ENCODE measurements around the gene BARHL2.

BARHL2 gene

GRCh38 chr1:90729504-90730242 lies 12.6 kb upstream of the BARHL2 start:
- Mint-ChIP-seq H3K36me3 (ENCODE audit: insufficient read depth) (peaks cover 31% of the 10 kb centered on the region), H3K4me1 (peaks cover 39% of the 10 kb centered on the region), H3K4me3 (peak overlapping the region; percentile 77), H3K9me3 (peaks cover 5% of the 10 kb centered on the region), H3K27me3 (peaks cover 93% of the 10 kb centered on the region), H3K27ac (ENCODE audit: low read depth) (no peak overlapping the region)
- no peak for ATAC-seq (replicated peaks; ENCODE audit: extremely low read depth, poor library complexity, severe bottlenecking)
- DNase-seq (ENCODE audit: low spot score in 2 of 2) = no peak

GRCh38 chr1:90728502-90729287 lies 11.6 kb upstream of the BARHL2 start:
- Mint-ChIP-seq H3K27ac (ENCODE audit: low read depth) (no peak overlapping the region), H3K4me1 (peaks cover 48% of the 10 kb centered on the region), H3K36me3 (ENCODE audit: insufficient read depth) (peaks cover 32% of the 10 kb centered on the region), H3K9me3 (peaks cover 5% of the 10 kb centered on the region), H3K27me3 (peaks cover 100% of the 10 kb centered on the region), H3K4me3 (peak overlapping the region; percentile 50)
- DNase-seq (ENCODE audit: low spot score in 2 of 2) (no peak), ATAC-seq (replicated peaks; ENCODE audit: extremely low read depth, poor library complexity, severe bottlenecking) (no peak)

GRCh38 chr1:90727917-90728501 lies 10.9 kb upstream of the BARHL2 start:
- H3K27ac Mint-ChIP-seq (ENCODE audit: low read depth) = no peak overlapping the region
- peak overlapping the region; percentile 50 for H3K4me3 Mint-ChIP-seq
- H3K27me3 Mint-ChIP-seq = peaks cover 100% of the 10 kb centered on the region
- ATAC-seq (replicated peaks; ENCODE audit: extremely low read depth, poor library complexity, severe bottlenecking) (no peak), DNase-seq (ENCODE audit: low spot score in 2 of 2) (no peak)
- H3K4me1 Mint-ChIP-seq = peaks cover 55% of the 10 kb centered on the region
- peaks cover 34% of the 10 kb centered on the region for H3K36me3 Mint-ChIP-seq (ENCODE audit: insufficient read depth)
- H3K9me3 Mint-ChIP-seq = peaks cover 5% of the 10 kb centered on the region

GRCh38 chr1:90726986-90727480 lies 9.9 kb upstream of the BARHL2 start:
- Mint-ChIP-seq H3K27me3 (peaks cover 100% of the 10 kb centered on the region), H3K9me3 (peaks cover 5% of the 10 kb centered on the region), H3K27ac (ENCODE audit: low read depth) (no peak overlapping the region), H3K4me1 (peaks cover 56% of the 10 kb centered on the region), H3K4me3 (no peak overlapping the region), H3K36me3 (ENCODE audit: insufficient read depth) (peaks cover 34% of the 10 kb centered on the region)
- ATAC-seq (replicated peaks; ENCODE audit: extremely low read depth, poor library complexity, severe bottlenecking) (no peak), DNase-seq (ENCODE audit: low spot score in 2 of 2) (no peak)

GRCh38 chr1:90726425-90726985 lies 9.4 kb upstream of the BARHL2 start:
- ATAC-seq (replicated peaks; ENCODE audit: extremely low read depth, poor library complexity, severe bottlenecking) (no peak), DNase-seq (ENCODE audit: low spot score in 2 of 2) (no peak)
- Mint-ChIP-seq H3K4me1 (peaks cover 60% of the 10 kb centered on the region), H3K9me3 (peaks cover 5% of the 10 kb centered on the region), H3K36me3 (ENCODE audit: insufficient read depth) (peaks cover 34% of the 10 kb centered on the region), H3K4me3 (peak overlapping the region; percentile 61), H3K27ac (ENCODE audit: low read depth) (no peak overlapping the region), H3K27me3 (peaks cover 100% of the 10 kb centered on the region)

- Mint-ChIP-seq H3K27me3 (peaks cover 100% of the 10 kb centered on the region), H3K27ac (ENCODE audit: low read depth) (peak overlapping the region; percentile 26), H3K36me3 (ENCODE audit: insufficient read depth) (peaks cover 34% of the 10 kb centered on the region), H3K4me1 (peaks cover 63% of the 10 kb centered on the region), H3K4me3 (peak overlapping the region; percentile 61), H3K9me3 (peaks cover 5% of the 10 kb centered on the region)
- DNase-seq (ENCODE audit: low spot score in 2 of 2) (no peak), ATAC-seq (replicated peaks; ENCODE audit: extremely low read depth, poor library complexity, severe bottlenecking) (no peak)
Observed at GRCh38 chr1:90725657-90726424, 8.7 kb upstream of the BARHL2 start.

GRCh38 chr1:90724926-90725656 lies 8.0 kb upstream of the BARHL2 start:
- peaks cover 5% of the 10 kb centered on the region for H3K9me3 Mint-ChIP-seq
- H3K27me3 Mint-ChIP-seq = peaks cover 100% of the 10 kb centered on the region
- DNase-seq (ENCODE audit: low spot score in 2 of 2) (no peak), ATAC-seq (replicated peaks; ENCODE audit: extremely low read depth, poor library complexity, severe bottlenecking) (no peak)
- H3K36me3 Mint-ChIP-seq (ENCODE audit: insufficient read depth) = peaks cover 31% of the 10 kb centered on the region
- peaks cover 57% of the 10 kb centered on the region for H3K4me1 Mint-ChIP-seq
- H3K27ac Mint-ChIP-seq (ENCODE audit: low read depth) = peak overlapping the region; percentile 41
- H3K4me3 Mint-ChIP-seq = peak overlapping the region; percentile 61

- no peak for DNase-seq (ENCODE audit: low spot score in 2 of 2)
- Mint-ChIP-seq H3K36me3 (ENCODE audit: insufficient read depth) (peaks cover 29% of the 10 kb centered on the region), H3K27me3 (peaks cover 100% of the 10 kb centered on the region), H3K27ac (ENCODE audit: low read depth) (peak overlapping the region; percentile 63), H3K4me3 (peak overlapping the region; percentile 54), H3K9me3 (peaks cover 5% of the 10 kb centered on the region), H3K4me1 (peaks cover 52% of the 10 kb centered on the region)
- no peak for ATAC-seq (replicated peaks; ENCODE audit: extremely low read depth, poor library complexity, severe bottlenecking)
Observed at GRCh38 chr1:90724361-90724760, 7.3 kb upstream of the BARHL2 start.

- H3K27ac Mint-ChIP-seq (ENCODE audit: low read depth) = no peak overlapping the region
- DNase-seq (ENCODE audit: low spot score in 2 of 2) (no peak), ATAC-seq (replicated peaks; ENCODE audit: extremely low read depth, poor library complexity, severe bottlenecking) (no peak)
- peak overlapping the region; percentile 54 for H3K4me3 Mint-ChIP-seq
- peaks cover 5% of the 10 kb centered on the region for H3K9me3 Mint-ChIP-seq
- peaks cover 100% of the 10 kb centered on the region for H3K27me3 Mint-ChIP-seq
- peaks cover 47% of the 10 kb centered on the region for H3K4me1 Mint-ChIP-seq
- H3K36me3 Mint-ChIP-seq (ENCODE audit: insufficient read depth) = peaks cover 32% of the 10 kb centered on the region
Observed at GRCh38 chr1:90723590-90724108, 6.5 kb upstream of the BARHL2 start.

GRCh38 chr1:90722874-90723589 lies 5.9 kb upstream of the BARHL2 start:
- H3K4me1 Mint-ChIP-seq = peaks cover 44% of the 10 kb centered on the region
- peak overlapping the region; percentile 54 for H3K4me3 Mint-ChIP-seq
- peaks cover 5% of the 10 kb centered on the region for H3K9me3 Mint-ChIP-seq
- H3K36me3 Mint-ChIP-seq (ENCODE audit: insufficient read depth) = peaks cover 31% of the 10 kb centered on the region
- H3K27me3 Mint-ChIP-seq = peaks cover 100% of the 10 kb centered on the region
- ATAC-seq (replicated peaks; ENCODE audit: extremely low read depth, poor library complexity, severe bottlenecking) = no peak
- DNase-seq (ENCODE audit: low spot score in 2 of 2) = no peak
- H3K27ac Mint-ChIP-seq (ENCODE audit: low read depth) = no peak overlapping the region

Data from central memory CD8-positive, alpha-beta T cell (primary cell).